Peyer's patch (tissue), 4 donors: ENCODE data around the gene KEL.

Experiments used
- POLR2A ChIP-seq, 2 donors: fragments of 450-650 bp; IDR thresholded peaks; one replicate each; pipeline ENCODE4 v1.5.1; 2017; ENCODE audit warnings: antibody characterized with exemption in 2 of 2, mild to moderate bottlenecking in 2 of 2, moderate library complexity in 2 of 2
- TF ChIP-seq, protein P1 (sequence below), 6 experiments: fragments of 450-650 bp in 4 of 6; fragments of 200-600 bp in 2 of 6; sonication (generic) in 1 of 6; IDR thresholded peaks; one replicate each; pipeline ENCODE4 v1.5.1; 2017 to 2019; ENCODE audit warnings: antibody characterized with exemption in 6 of 6, mild to moderate bottlenecking in 3 of 6, moderate library complexity in 1 of 6

DNA sequence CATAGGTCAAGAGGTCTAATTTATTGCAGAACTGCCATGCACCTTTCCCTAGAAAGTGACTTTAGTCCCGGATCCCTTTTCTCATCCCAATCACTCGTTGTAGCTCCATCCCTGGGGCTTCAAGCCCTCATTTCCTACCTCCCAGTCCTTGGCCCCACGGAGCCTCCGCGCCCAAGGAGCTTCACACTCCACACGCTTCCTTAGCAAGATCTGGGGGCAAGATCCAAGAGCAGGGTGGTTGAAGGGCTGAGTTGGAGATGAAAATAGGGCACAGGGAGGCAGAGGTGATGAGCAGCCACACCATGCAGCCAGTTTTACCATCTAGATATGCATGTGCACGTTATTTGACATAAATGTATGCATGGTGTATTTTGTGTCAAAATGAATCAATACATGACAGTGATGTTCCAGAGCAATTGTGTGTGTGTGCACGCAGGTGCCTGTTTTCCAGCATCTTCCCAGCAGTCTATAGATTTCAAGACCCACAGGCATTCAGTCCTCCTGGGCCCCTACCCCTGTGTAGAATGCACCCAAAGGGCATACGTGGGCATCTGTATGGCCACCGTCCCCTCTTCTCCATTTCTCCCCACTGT, 70.6 kb downstream of the KEL start:
- TF ChIP-seq, protein P1, sequence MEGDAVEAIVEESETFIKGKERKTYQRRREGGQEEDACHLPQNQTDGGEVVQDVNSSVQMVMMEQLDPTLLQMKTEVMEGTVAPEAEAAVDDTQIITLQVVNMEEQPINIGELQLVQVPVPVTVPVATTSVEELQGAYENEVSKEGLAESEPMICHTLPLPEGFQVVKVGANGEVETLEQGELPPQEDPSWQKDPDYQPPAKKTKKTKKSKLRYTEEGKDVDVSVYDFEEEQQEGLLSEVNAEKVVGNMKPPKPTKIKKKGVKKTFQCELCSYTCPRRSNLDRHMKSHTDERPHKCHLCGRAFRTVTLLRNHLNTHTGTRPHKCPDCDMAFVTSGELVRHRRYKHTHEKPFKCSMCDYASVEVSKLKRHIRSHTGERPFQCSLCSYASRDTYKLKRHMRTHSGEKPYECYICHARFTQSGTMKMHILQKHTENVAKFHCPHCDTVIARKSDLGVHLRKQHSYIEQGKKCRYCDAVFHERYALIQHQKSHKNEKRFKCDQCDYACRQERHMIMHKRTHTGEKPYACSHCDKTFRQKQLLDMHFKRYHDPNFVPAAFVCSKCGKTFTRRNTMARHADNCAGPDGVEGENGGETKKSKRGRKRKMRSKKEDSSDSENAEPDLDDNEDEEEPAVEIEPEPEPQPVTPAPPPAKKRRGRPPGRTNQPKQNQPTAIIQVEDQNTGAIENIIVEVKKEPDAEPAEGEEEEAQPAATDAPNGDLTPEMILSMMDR (IDR thresholded peaks at IDR 0.05) = no peak
- no peak for TF ChIP-seq POLR2A (IDR thresholded peaks at IDR 0.05)
